ENCODE results near the gene OR5C1.
"Not testable (repeated sequence)": the region's sequence is repeated elsewhere in the genome, so short reads cannot be mapped to it uniquely, and the experiment has no call there.

OR5C1 gene

DNA sequence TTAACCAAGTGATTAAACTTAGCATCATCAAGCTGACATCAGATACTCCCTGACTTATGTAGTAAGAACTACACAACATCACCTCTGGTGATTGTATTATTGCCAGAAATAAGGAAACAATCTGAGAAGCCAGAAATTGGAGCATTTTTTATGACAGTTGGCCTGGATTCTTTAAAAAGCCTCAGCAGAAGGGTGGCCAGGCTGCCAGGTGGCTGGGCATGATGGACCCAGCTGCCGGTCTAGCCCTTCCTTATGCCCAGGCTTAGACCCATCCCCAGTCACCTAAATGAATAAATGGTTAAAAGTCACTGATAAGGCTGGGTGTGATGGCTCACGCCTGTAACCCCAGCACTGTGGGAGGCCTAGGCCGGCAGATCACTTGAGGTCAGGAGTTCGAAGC lies 24.0 kb downstream of the OR5C1 start:
- DNase-seq, result no peak

DNA sequence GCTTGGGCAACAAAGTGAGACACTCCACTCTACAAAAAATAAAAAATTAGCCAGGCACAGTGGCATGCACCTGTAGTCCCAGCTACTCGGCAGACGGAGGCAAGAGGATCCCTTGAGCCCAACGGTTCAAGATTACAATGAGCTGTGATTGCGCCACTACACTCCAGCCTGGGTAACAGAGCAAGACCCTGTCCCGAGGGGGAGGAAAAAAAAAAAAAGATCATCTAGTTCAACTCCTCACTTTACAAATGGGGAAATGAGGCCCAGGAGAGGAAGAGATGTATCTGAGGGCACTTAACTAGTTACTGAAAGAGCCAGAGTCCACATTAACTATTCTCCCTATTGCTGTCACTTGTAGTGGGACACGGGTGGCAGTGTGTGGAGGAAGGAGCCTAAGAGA lies 25.8 kb downstream of the OR5C1 start:
- DNase-seq, result no peak

DNA sequence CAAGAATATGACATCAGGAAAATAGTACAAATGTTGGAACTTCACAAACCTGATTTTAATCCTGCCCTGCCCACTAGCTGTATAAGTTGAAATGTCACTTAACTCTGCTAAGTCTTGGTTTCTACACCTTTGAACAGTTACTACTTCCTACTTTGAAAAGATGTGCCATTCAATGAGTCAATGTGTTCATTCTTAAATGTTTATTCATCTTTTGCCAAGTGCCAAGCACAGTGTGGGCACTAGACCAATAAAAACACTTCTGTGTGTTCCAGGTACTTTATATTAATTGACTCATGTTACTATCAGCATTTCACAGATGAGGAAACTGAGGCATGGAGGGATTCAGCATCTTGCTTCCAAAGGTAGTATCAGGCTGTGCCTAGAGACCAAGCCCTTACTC lies 26.8 kb downstream of the OR5C1 start:
- DNase-seq, result no peak

DNA sequence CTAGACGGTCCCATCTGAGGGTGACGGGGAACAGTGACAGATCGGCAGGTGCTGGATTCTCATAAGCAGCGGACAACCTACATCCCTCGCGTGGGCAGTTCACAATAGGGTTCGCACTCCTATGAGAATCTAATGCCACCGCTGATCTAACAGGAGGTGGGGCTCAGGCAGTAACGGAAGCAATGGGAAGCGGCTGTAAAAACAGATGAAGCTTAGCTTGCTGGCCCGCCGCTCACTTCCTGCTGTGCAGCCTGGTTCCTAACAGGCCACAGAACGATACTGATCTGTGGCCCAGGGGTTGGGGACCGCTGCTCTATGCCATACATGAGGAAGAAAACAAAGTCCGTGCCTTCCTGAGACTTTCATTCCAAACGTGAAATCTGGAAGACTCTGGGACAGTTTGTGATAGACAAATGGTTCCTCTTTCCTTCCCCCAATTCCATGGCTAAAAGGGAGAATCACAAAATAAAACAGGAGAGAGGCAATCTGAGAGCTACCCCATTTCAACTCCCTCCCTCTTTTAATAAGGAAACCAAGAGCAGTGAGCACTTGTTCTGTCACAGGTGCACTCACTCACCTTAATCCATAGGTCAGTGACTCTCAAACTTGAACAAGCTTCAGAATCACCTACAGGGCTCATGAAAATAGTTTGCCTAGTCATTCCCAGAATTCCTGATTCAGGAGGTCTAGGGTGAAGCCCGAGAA lies 27.6 kb downstream of the OR5C1 start:
- peak; percentile 34 for DNase-seq

DNA sequence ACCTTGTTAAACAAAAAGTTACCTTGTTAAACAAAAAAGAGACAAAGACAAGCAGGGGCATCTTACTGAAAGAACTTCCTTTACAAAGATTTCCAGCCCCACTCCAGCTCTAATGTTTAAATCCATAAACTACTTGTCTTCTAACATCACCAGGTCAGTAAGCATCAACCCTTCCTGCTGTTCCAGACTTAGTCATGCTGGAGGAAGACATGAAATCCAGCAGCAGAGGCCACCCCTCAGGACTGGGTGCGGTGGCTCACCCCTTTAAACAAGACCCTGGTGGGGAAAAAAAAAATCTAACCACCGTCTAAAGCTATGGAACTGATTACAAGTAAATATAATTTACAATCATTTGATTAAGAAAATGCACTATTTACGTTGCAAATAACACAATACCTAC lies 30.6 kb downstream of the OR5C1 start:
- no peak for DNase-seq

DNA sequence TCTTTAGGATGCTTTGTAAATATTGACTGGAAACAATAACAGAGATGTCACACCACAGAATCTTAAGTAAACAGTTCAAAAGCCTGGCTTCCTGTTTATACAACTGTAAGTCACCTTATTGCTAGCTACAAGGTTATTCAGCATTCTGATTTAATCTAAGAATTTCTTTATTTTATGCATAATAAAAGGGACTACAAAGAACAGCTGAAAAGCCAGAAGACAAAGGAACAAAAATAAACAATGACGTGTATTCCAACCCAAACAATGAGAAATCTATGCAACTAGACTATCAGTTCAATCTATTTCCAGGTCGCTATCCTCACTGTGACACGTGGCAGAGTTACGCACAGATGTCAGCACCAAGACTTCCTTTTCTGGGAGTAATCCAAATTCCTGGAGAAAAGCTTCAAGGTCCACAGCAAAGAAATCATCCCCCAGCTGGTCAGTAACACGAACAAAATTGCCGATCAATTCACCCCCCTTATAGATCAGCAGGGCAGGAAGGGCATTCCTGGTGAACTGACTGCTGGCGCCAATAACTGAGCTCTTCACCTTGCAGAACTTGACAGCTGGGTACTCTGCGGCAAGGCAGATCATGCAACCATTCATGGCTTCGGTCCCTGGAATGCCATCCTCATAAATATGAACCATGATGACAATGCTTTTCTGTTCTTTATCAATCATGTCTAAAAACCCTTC lies 31.2 kb downstream of the OR5C1 start:
- DNase-seq, result no peak

DNA sequence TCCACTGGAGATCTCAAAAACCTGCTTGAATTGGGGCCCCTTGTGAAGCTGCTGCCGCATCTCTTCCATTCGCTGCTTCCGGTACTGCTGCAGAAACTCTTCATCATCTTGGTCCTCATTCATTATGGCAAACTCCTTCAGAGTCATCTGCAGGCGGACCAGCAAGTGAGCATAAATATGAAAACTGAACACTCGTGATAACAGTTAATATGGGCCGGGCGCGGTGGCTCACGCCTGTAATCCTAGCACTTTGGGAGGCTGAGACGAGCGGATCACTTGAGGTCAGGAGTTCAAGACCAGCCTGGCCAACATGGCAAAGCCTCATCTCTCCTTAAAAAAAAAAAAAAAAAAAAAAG lies 31.7 kb downstream of the OR5C1 start:
- no peak for DNase-seq

DNA sequence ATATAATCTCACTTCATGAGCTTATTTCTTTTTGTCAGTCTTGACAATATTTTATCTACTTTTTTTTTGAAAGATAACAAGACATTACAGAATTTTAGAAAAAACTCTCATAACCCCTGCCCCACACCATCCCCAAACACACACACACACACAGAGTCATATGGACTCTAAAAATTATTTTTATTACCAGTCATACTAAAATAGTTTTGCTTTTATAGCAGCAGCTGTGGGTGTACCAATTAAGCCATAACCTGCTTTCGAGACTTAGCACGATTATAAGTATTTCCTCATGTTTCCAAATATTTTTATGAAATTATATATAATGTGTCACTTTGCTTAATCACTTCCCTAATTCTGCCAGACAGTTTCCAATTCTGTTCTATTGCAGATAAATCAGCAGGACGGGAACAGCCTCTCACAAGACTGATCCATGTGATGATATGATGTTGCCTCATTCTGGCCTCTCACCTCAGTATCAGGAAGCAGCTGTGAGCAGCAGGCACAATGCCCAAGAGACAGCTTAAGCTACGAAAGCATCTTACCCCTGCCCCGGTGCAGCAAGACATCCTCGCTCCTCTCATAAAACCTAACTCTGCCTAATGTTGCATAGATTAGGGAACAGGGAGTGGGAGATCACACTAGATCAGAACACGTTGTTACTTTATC lies 32.7 kb downstream of the OR5C1 start:
- no peak for DNase-seq

DNA sequence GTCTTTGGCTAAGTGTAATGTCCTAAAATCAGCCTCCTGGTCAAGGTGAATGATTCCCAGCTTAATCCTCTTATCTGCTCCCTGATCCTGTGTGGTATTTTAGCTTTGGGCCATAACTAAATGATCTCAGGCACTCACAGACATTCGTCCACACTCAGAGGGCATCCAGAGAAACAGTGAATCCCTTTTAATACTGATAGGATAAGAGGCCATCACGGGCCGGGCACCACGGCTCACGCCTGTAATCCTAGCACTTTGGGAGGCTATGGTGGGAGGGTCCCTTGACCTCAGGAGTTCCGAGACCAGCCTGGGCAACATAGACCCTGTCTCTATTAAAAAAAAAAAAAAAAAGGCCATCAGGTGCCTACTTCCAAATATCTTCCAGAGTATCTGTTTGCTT lies 33.3 kb downstream of the OR5C1 start:
- no peak for DNase-seq

DNA sequence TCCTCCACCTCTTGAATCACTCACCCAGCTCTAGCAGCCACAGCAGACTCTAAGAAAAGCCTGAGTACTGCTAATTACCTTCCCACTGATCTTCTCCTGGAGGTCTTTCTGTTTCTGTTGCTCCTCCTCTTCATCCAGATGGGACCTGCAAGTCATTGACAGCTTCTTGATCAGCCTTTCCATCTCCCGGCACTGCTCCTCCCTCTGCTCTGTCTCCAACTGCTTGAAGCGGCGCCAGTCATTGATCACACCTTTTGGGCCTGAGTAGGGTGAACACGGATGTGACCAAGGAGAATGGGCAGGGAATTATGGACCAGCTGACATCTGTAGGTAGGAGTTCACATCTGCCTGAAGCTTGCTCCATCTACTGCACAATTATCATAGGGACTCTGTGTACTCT lies 34.2 kb downstream of the OR5C1 start:
- no peak for DNase-seq

DNA sequence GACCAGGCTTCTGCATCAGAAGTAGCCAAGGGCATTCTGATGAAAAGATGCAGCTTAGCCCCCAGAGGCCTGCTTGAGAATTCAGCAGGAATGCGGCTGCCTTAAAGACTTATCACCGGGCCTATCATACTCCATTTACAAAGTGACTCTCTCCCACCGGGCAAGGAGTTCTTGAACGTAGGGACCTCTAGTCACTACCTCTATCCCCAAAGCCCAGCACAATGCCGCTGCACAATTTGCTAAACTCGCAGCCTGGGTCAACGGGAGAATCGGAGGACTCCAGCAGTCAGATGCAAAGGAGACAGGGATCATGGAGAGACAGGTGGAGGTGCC lies 39.0 kb downstream of the OR5C1 start:
- no peak for DNase-seq

DNA sequence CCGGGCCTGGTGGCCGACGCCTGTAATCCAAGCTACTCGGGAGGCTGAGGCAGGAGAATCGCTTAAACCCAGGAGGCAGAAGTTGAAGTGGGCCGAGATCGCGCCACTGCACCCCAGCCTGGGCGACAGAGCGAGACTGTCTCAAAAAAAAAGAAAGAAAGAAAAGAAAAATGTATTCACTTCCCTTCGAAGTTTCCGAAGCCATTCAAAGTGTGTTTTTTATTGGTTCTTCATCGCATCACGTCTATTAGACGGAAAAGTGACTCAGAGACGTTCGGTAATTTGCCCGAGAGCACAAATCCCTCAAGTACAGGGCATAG lies 40.2 kb downstream of the OR5C1 start:
- not testable (repeated sequence) for DNase-seq

DNA sequence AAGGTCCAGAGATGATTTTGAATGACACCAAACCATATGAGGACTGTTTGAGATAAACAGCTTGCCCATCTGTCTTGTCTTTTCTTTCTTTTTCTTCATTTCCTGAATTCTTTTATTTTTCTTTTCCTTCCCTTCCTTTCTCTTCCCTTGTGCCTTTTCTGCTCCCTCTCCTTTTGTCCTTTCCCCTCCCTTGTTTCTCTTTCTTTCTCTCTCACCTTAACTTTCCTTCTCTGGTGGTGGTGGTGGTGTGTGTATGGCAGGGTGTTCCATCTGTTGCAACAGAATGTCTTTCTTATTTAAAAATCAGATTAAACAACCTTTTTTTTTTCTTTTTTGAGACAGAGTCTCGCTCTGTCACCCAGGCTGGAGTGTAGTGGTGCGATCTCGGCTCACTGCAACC lies 43.5 kb downstream of the OR5C1 start:
- DNase-seq, result no peak

DNA sequence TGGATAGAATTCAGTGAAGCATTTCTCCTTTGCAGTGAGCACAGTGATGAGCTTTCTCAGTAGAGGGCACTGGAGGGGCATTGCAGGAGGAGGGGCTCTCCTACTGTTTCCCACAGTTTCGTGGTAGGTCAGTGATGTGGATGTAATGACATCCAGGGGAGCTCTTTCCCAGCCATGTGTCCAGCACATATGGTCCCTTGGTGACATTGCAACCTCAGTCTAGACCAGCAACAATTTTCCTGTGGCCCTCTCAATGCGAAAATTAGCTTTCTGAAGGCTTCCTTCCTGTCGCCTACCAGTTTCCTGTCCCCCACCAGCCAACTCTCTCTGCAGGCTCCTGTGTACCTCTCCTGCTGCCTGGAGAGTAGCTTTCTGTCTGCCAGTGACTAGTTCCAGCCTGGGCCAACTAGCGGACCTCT lies 46.6 kb downstream of the OR5C1 start:
- no peak for DNase-seq

DNA sequence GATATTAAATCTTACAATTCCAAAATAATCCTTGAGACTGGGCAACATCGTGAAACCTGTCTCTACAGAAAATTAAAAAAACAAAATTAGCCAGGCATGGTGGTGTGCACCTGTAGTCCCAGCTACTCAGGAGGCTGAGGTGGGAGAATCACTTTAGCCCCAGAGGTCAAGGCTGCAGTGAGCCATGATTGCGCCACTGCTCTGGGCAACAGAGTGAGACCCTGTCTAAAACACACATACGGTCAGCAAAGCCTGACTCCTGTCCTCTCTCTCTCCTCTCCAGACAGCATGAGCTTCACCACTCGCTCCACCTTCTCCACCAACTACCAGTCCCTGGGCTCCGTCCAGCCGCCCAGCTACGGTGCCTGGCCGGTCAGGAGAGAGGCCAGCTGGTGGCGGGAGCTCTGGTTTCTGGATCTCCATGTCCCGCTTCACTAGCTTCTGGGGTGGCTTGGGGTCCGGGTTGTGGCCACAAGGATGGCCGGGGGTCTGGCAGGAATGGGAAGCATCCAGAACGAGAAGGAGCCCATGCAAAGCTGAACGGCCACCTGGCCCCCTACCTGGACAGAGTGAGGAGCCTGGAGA lies 48.6 kb downstream of the OR5C1 start:
- no peak for DNase-seq

DNA sequence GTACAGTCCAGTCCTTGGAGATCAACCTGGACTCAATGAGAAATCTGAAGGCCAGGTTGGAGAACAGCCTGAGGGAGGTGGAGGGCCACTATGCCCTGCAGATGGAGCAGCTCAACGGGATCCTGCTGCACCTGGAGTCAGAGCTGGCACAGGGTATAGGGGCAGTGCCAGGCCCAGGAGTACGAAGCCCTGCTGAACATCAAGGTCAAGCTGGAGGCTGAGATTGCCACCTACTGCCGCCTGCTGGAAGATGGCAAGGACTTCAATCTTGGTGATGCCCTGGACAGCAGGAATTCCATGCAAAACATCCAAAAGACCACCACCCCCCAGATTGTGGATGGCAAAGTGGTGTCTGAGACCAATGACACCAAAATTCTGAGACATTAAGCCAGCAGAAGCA lies 49.7 kb downstream of the OR5C1 start:
- DNase-seq, result not testable (repeated sequence)

Data from activated CD4-positive, CD25-positive, alpha-beta regulatory T cell treated with anti-CD3 and anti-CD28 coated beads, Interleukin-2, amount 50 U/mL, for 72 hours (primary cell).